GM21447 (cell line): ENCODE results near the gene DISC1.
"Not testable (repeated sequence)": the region's sequence is repeated elsewhere in the genome, so short reads cannot be mapped to it uniquely, and the experiment has no call there.

Source experiments
- ATAC-seq: cut with Tn5 transposase; IDR thresholded peaks from one replicate; pipeline ENCODE4 v1.9.1; 2021; ENCODE audit not compliant: unreplicated experiment

Gene DISC1

GRCh38 chr1:231943084-231943483 lies 316.5 kb downstream of the DISC1 start:
- no peak for ATAC-seq

- ATAC-seq = not testable (repeated sequence)
Measured at GRCh38 chr1:231948102-231948501, 321.5 kb downstream of the DISC1 start.

GRCh38 chr1:231949277-231950091 lies 322.9 kb downstream of the DISC1 start:
- ATAC-seq = no peak

GRCh38 chr1:231950331-231951128 lies 323.9 kb downstream of the DISC1 start:
- no peak for ATAC-seq

GRCh38 chr1:231951374-231951773 lies 324.8 kb downstream of the DISC1 start:
- no peak for ATAC-seq

- no peak for ATAC-seq
Measured at GRCh38 chr1:231952154-231952553, 325.6 kb downstream of the DISC1 start.

- no peak for ATAC-seq
Measured at GRCh38 chr1:231953660-231954059, 327.1 kb downstream of the DISC1 start.

- ATAC-seq = no peak
Measured at GRCh38 chr1:231954751-231955150, 328.2 kb downstream of the DISC1 start.

- ATAC-seq = no peak
Measured at GRCh38 chr1:231957359-231957758, 330.8 kb downstream of the DISC1 start.

- ATAC-seq = no peak
Measured at GRCh38 chr1:231958448-231958847, 331.9 kb downstream of the DISC1 start.

- ATAC-seq = no peak
Measured at GRCh38 chr1:231959225-231959884, 332.8 kb downstream of the DISC1 start.

GRCh38 chr1:231961801-231962200 lies 335.2 kb downstream of the DISC1 start:
- ATAC-seq = not testable (repeated sequence)

- no peak for ATAC-seq
Measured at GRCh38 chr1:231962636-231963035, 336.0 kb downstream of the DISC1 start.

- no peak for ATAC-seq
Measured at GRCh38 chr1:231964241-231964640, 337.7 kb downstream of the DISC1 start.

GRCh38 chr1:231964961-231965360 lies 338.4 kb downstream of the DISC1 start:
- ATAC-seq = no peak

- no peak for ATAC-seq
Measured at GRCh38 chr1:231965615-231966014, 339.0 kb downstream of the DISC1 start.

- no peak for ATAC-seq
Measured at GRCh38 chr1:231966983-231967382, 340.4 kb downstream of the DISC1 start.

GRCh38 chr1:231969076-231969475 lies 342.5 kb downstream of the DISC1 start:
- ATAC-seq = no peak

GRCh38 chr1:231969761-231970160 lies 343.2 kb downstream of the DISC1 start:
- not testable (repeated sequence) for ATAC-seq

GRCh38 chr1:231970684-231971083 lies 344.1 kb downstream of the DISC1 start:
- no peak for ATAC-seq

- ATAC-seq = no peak
Measured at GRCh38 chr1:231971397-231972110, 345.0 kb downstream of the DISC1 start.
